GM21447 (cell line): ENCODE measurements around the gene IMP3.

ENCODE experiments used
- ATAC-seq: cut with Tn5 transposase; IDR thresholded peaks from one replicate; pipeline ENCODE4 v1.9.1; 2021; ENCODE audit not compliant: unreplicated experiment

Gene IMP3

DNA sequence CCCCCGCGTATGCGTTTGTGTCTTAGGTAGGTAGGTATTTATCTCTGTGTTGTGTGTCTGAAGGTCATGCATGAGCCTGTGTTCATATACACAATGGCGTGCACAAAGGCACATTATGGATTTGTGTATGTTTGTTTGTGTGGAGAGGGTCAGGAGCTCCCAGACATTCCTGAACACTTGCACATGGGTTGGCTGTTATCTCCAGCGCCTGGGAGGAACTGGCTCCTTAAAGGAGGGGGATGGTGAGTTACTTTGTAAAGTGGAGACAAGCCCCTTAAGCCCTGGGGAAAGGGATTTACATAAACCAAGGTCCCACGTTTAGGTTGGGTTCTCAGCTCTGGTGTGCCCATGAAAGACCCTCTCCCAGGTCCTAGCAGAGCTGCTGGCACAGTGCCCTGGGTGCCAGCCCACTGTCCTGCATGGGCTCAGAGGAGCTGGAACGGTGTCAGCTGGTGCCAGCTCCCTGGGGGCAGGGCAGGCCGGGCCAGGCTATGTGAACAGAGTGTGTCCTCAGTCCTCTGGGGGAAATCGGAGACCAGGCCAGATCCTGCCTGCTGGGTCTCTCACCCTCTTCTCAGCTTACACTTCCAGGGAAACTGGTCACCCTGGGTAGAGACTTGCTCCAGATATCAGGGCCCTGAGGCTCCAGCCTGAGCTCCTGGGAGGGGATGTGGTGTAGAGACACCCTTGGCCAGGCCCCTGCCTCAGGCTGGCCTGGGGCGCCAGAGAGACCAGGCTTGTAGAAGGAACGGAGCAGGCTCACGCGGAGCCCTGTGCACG lies 32.8 kb upstream of the IMP3 start:
- no peak for ATAC-seq

DNA sequence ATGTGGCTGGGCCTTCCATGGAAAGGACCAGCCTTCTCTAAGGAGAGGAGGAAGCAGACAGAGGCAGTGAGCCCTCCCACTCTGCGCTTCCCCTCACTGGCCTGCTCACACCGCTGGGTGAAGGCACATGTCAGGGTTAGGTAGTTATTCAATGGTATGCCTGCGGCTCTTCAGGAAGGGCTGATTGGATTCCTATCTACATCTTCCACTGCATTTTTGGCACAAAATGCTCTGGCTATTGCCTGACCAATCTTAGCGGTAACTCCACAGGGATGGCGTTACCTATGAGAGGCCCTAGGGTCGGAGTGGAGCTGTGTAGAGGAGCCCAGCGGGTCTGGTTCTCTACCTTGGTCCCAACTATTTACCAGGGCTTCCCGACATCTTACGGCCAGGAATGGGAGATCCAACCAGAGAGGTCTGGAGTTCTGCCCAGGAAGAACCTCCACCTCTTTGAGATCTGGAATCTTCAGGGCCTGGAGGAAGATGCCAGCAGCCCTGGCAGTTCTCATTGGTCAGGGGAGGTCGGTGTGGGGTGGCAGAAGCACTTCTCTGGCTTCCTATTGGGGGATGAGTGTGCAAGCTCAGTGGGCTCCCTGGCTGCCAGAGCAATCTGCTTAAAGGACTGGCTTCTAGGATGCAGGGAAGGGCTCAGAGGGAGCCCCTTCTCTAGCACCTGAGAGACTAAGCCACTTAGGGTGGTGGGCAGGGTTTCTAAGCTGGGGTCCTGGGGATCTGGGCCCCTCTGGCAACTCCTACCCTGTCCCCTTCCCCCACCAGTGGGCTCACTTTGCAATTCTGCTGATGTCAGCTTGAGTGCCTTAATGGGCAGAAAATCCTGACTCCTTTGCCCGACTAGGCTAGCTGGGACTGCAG lies 31.9 kb upstream of the IMP3 start:
- no peak for ATAC-seq

DNA sequence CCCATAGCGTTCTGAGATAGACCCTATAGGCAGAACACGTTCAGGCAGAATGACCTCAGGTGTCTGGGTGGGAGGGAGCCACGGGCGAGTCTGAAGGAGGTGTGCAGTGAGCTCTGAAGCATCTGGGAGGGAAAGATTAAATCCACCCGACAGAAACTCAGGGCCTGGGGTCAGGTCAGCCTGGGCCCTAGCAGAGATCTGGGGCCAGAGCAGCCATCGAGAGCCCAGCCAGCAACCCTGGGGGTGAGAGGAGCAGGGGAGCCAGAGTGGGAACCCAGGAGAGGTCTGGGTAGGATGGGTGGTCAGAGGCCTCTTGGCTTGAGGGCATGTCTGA lies 29.8 kb upstream of the IMP3 start:
- no peak for ATAC-seq

DNA sequence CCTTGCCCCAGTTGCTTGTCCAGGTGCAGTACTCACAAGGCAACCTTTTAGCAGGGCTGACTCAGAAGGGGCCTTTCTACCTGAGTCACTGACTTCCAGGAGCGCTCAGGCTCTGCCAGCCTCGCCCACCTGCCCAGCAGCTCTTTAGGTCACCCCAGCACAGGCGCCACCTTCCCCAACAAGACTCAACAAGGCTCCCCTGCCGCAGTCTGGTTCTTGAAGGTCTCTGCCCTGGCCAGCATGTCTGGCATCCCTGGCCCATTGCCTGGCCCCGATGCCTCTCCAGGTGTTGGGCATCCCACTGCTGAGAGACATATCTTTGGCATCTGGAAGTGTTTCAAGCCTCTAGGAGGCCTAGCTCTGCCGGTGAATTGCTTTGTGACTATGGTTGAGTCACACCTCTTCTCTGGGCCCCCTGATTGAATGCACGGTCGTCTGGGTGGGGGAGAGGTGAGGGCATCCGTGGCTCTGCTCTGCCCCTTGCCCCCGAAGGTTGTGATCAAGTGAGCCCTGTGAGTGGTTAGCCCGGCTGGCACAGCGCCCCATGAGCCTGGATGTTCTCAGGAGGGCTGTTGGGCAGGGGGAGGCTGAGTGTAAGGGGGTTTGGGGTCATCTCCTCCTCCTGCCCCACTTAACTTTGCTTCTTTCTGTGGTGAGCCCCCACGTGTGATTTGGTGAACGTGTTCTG lies 29.3 kb upstream of the IMP3 start:
- no peak for ATAC-seq

DNA sequence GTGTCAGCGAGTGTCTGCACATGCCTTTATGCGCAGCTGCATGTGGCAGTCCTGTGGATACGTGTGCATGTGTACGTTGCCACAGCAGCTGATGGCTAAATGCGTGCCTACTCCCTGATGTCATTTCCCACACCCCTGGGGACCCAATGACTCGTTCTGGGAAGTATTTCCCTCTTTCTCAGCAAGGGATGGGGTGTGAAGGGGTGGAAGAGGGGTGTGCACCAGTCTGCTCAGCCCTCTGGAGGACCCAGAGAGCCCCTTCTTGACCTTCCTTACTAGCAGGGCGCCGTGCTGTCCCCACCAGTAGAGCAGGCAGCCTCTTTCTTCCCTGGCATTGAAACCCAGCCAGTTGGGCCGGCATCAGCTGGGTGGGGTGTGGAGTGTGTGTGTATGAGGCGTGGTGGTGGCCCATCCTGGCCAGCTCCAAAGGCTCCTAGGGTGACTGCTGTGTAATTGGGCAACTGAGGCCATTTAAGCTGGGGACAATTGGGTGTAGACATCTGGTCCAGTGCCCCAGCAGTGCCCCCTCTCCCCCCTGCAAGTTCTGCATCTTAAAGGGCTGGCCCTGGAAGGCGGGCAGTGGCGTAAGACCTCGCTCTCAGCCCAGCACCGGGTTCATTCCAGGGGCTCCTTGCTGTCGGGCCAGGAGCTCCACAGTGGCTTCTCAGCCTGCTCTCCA lies 26.9 kb upstream of the IMP3 start:
- ATAC-seq: no peak

DNA sequence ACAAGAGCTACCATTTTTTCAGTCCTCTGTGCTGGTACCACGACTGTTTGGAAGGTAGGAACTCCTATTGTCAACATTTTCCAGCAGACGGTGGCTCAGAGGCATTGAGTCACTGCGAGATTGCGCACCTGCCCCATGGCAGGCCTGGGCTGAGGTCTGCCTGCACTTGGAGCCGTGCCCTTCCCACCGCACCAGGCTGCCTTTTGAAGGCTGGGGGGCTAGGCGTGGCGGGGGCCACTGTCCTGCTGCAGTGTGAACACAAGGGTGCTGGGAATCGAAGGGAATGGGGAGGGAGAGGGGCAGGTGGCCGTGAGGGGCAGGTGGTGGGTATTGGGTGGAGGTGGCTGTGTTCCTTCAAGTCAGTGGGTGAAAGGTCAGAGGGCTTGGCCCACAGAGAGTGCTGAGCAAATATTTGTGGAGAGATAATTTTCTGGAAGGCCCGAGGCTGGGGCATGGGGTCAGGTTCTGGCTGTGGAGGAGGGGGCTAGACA lies 24.0 kb upstream of the IMP3 start:
- no peak for ATAC-seq

DNA sequence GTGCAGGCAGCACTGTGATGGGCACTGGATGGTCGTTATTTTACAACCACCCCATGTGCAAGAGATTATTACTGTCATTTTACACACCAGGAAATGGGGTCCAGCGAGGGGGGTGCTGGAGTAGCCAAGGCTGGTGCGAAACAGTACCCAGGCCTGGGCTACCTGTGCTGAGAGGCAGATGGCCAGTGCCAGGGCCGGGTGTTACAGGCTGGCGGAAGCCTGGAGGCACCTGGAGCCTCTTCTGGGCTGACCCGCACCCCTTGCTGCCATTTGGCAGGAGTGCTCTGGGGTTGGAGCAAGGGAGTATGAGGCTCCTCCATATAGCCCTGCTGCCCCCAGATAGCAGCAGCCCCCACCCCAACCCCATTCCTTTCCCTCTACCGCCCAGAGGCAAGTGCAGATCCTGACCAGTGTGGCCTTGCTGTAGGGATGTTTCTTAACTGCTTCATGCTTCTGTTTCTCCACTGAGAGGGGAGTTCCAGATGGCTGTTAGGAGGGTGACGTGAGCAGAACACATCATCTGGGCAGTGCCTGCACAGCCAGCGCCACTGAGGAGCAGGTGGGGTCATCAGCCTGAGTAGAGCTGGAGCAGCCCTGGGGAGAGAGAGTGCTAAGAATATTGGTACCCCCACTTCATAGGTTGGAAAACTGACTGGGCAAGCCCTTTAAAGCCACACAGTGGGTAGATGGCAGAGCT lies 22.9 kb upstream of the IMP3 start:
- no peak for ATAC-seq

DNA sequence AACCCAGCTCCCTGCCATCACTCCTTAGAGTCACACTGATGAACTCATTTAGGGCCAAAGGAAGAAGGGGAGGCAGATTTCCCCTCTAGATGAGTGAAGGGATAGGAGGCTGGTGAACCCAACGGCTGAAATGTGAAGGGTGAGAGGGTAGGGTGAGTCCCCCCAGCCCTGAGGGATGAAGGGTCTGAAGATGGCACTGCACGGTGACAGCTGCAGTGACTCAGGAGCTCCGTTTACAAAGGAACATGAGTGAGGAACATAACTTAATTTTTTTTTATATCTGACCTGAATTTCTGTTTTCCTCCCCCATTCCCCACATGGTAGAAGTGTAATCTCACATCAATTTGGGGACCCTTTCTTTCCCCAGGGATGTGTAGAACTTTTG lies 21.7 kb upstream of the IMP3 start:
- ATAC-seq: no peak

DNA sequence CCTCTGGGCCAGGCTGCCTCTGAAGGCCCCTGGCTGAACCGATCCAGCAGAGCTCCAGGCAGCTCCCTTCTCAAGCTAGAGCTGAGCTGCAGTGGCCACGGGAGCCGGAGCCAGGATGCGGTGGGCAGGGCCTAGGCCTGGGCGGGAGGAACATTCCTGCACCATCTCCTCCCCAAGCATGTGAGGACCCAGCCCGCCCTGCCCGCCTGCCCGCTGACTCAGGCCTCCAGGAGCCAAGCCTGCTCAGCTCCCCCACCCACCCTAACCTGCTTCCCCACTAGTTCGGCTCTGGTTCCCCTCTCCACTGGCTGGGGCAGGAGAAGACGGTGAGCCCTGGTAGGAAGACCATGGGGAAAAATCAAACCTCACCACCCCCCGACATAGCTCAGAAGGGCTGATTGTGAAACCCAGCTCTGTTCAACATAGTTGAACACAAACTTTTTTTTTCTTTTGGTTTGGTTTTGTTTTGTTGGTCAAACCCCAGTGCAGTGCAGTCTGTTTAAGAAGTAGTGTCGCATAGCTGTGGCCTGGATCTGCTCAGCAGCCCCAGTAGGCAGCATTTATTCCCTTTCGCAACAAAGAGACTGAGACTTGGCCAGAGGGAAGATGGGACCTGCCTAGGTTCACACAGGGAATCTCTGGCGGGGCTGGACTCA lies 21.2 kb upstream of the IMP3 start:
- ATAC-seq: no peak

DNA sequence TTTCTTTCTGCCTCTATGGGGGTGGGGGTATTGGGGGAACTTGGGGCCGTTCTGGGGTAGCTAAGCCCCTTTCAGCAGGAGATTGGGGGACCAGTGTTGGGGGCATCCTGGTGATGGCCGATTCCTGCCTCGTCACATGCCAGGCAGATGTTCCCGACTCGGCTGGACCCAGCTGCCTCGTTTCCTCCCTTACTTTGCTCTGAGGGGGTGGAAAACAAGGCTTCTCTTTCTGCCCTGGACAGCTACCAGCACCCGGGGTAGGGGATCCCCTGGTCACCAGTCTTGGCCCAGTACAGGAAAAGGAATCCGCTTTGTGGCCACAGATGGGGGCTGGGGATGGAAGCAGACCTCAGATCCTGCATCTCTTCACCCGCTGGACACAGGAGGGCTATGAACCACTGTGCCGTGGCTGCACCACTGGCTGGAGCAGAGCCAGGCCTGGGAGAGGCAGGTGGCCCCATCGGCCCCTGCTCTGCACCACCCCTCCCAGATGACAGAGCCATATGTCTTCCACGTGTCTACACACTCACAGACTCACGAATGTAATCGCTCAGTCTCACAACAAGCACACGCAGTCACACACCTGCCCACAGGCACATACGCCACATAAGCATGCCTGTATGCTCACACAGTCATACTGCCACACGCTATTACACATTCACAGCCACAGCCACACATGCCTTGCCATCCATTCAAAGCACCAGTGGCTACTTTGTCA lies 20.1 kb upstream of the IMP3 start:
- no peak for ATAC-seq

DNA sequence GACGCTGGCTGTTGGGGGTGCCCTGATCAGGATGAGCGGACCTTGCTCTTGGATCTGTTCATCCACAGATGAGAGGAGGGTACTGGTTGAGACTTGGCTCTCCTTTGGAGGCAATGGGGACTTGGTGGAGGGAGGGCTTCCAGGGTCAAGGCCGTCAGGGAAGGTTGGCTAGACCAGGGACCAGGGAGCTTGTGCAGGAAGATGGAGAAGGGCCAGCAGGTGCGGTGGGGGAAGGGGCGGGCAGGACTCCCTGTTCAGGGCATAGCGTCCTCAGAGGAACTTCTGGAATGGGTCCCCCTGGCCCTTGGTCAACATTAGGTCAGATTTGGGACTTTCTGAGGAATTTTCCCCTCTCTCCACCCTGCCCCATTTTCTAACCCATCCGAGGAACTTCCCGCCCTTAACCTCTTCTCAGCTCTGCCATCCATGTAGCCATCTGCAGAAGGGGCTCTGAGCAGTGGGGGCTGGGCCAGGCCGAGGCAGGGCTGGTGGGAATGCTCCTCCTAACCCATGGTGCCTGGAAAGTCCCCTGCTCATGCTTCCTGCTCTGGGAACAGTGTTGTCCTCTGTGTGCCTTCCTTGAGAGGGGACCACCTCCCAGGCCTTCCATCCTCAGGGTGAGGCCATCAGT lies 19.2 kb upstream of the IMP3 start:
- ATAC-seq: no peak

DNA sequence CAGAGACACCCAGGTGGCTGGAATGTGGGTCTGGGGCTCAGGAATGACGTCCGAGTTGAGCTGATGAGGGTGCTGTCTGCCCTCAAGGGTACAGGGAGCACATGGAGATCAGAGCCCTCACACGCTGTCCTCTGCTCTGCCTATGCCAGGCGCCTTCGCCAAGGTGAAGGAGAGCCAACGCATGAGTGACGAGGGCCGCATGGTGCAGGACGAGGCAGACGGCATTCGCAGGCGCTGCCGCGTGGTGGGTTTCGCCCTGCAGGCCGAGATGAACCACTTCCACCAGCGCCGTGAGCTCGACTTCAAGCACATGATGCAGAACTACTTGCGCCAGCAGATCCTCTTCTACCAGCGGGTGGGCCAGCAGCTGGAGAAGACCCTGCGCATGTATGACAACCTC lies 16.8 kb upstream of the IMP3 start:
- no peak for ATAC-seq

DNA sequence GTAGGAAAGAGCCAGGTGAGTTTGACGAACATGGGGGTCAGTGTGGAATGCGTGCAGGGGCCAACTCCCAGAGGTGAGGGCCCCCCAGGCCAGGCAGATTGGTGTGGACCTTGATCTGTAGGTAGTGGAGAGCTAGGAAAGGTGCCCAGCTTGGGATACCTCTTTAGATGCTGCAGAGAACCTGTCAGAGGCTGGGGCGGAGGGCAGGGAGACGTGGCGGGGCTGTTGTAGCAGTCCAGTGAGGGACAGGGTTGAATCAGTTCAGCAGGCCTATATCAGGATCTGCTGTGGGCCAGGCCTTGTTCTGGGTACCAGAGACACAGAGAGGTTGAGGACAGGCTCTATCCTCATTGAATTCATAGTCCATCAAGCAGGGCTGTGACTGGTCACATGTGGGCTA lies 16.3 kb upstream of the IMP3 start:
- no peak for ATAC-seq

DNA sequence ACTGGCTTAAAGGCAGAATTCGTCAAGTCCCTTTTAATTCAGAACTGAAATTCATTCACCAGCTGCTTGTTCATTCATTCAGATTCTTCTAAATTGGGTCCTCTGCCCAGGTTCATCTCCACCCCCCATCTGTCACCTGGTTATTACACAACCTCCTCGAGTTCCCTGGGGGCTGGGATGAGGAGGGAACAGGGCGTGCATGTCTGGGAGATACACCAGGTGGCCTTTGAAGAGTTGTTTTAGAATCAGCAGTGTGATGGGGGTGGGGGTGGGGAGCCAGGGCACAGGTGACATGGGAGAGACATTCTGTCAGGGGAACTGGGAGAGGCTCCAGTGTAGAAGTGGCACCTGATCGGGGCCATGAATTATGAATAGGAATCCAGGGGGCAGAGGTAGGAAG lies 15.9 kb upstream of the IMP3 start:
- no peak for ATAC-seq

DNA sequence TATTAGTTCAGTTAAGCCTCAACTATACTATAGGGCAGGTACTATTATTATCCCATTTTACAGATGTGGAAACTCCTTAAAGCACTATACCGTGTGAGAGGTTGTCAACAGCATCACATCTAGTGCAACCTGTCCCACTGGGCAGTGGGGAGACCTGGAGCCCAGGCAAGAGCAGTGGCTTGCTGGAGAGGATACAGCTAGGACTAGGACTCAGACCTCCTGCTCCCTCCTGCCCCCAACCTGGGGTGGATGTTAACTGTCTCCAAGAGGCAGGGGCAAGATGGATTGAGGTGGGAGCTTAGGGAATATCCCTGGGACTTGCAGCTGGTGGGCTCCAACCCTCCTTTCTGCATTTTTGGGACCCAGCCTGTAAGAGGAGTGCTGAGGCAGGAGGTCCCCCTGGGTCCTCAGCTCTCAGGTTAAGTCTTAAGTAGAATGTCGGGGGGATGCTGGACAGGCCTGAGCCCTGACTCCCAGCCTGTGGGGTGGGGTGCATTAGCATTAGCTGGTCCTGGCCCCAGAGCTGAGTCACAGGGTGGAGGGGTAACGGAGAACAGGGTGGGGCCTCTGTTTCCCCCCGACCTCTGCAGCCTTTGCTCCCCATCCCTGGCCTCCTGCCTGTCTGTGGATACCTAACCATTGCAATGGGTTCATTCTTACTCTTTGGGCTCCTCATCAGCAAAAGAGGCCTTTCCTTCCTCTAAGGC lies 14.3 kb upstream of the IMP3 start:
- ATAC-seq: no peak

DNA sequence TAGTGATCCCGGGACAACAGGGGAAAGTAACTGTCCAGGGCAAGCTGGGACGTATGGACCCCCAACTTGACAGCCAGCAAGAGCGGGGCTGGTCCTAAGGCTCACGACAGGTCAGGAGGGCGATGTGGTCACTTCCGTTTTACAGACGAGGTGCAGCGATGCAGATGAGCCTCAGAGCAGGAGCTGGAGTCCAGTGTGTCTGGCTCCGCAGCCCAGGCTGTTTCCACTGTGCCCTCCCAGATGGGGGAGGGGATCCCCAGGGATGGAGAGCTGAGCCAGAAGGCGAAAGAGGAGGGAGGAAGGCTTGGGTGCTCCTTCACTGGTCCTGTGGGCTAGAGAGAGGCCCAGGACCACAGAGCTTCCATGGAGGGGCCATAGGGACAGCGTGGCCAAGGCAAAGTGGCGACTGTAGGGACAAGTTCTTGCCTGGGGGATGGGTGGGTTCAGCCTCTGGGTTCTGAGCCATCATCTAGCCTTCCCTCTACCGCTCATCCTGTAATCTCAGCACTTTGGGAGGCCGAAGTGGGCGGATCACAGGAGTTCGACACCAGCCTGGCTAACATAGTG lies 13.4 kb upstream of the IMP3 start:
- ATAC-seq: no peak

DNA sequence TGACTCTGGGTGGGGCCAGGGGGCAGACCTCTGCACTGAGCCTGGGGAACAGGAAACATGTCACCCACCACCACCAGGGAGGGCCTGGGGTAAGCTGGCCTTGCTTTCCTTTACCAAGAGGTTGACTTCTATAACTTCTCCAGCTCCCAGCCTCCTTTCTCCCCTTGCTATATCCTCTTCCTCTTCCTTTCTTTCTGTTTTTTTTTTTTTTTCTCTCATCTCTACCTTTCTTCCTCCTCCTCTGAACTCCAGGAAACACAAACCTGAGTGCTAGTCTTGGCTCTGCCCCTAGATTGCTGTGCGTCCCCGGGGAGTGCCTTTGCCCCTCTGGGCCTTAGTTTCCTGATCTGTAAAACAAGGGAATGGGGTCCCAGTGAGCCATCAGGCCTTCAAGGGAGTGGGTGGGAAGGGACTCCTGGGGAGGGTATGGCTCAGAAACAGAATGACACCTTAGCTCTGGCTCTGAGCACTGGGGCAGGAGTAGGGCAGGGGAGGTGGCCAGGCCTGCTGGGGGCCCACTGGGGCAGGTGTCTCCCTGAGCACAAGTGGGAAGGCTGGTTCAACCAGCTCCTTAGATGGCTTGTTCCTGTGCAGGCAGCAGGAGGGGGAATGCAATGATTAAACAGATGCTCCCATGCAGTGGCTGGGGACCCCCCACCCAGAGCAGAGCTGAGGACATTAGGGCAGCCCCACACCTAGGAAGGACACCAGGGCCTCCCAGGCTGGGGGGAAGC lies 12.0 kb upstream of the IMP3 start:
- no peak for ATAC-seq
